Stimulated activated CD4-positive, alpha-beta T cell treated with anti-CD3 and anti-CD28 coated beads, TNF-alpha, amount 100 ng/mL, for 48 hours (primary cell): ENCODE measurements around the gene ABCG8.

Experiments
- DNase-seq, 3 donors: peaks; one replicate each; pipeline ENCODE4 v3.0.0-alpha.2; 2020; ENCODE audit warnings: low read depth in 3 of 3

Gene ABCG8

DNA sequence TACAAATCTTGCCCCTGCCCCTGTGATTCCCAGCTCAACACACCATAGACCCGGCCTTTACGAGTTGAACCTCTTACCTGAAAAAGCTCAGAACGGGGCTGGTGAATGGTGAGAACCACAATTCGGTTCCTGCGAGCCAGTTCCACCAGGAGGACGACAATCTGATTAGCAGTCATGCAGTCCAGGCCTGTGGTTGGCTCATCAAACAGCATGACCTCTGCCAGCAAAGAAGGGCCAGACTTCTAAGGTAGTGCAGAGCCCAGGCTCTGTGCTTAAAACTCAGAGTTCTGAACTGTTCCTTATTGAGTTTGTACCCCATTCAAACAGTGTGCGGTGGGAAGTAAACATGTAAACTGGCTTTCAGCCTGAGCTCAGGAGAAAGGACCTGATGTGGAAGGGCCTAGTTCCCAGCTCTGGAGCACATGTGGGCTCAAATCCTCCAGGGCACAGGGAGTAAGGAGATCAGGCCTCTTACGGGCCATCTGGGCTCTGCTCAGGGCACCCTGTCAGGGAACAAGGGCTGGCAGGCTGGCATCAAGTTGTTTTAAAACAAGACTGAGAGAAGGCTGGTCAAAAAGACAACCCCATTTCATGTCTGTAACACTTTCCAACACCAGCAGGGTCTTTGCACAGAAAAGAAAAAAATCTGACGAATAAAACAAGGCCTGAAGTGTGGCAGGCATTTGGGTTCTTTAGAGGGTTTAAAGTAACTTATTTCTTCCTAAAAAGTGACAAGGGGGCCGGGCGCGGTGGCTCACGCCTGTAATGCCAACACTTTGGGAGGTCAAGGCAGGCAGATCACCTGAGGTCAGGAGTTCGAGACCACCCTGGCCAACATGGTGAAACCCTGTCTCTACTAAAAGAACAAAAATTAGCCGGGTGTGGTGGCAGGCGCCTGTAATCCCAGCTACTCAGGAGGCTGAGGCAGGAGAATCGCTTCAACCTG lies 12.2 kb upstream of the ABCG8 start:
- no peak for DNase-seq

GRCh38 chr2:43831543-43832294 lies 7.1 kb upstream of the ABCG8 start:
- no peak for DNase-seq

DNA sequence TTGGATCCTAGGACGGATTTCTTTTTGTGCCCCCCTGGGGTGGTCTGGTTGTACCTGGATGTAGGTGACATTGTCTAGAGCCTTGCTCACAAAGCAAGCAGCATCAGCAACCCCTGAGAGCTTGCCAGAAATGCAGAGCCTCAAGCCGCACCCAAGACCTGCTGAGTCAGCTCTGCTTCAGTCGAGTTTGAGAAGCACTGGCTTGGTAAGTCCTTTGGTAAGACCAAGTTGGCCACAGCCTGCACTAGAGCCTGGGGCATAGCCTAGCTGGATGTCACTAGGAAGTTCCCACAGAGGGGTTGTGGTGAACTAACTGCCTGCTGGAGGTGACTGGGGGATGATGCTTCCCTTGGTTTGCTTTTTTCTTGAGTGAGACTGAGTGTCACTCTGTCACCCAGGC lies 6.3 kb upstream of the ABCG8 start:
- no peak for DNase-seq

DNA sequence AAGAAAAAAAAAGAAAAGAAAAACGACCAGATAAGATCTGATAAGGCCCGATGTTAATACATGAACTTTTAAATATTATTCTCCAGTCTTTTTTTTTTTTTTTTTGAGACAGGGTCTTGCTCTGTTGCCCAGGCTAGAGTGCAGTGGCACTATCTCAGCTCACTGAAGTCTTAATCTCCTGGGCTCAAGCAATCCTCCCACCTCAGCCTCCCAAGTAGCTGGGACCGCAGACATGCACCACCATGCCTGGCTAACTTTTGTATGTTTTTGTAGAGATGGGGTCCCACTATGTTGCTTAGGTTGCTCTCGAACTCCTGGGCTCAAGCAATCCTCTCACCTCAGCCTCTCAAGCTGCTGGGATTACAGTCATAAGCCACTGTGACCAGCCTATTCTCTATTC lies 1.7 kb upstream of the ABCG8 start:
- DNase-seq = no peak

GRCh38 chr2:43837831-43838559 lies 776 bp upstream of the ABCG8 start:
- DNase-seq = no peak

DNA sequence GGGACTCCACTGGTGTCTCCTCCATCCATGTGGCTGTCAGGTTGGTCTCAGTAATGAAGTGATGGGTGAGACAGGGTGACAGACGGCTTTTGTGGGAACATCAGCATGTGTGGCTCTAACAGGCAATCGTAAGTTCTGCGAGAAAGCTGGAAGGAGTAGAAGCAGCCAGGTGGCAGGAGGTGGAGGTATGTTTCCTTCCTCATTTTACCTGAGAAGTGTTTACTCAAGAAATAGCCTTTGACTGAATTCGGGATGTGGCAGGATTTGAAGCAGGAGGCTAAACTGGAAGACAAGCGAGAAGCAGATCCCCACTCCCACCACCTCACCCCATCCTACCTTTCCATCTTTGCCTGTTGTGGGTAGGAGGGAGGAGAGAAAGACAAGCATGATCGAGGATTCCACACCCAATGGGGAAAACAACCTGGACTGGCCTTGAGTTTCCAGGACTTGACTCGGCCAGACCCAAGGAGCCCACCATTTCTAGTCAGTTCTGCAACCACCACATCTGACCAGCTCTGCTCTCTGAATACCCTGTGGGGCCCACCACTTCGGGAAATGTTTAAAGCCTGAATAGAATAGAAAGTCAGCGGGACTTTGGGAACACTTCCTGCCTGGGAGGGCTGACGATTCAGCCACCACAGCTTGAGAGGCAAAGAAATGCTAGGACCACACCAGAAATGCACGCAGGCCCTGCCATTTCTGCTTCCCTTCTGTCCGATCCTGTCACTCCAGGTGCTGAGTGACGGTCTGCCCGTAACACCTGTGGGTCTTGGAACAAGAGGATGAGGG lies 1.2 kb downstream of the ABCG8 start:
- no peak for DNase-seq

- no peak for DNase-seq
Measured at GRCh38 chr2:43840965-43841364, 2.2 kb downstream of the ABCG8 start.

- DNase-seq = no peak
Measured at GRCh38 chr2:43841949-43842865, 3.4 kb downstream of the ABCG8 start.

DNA sequence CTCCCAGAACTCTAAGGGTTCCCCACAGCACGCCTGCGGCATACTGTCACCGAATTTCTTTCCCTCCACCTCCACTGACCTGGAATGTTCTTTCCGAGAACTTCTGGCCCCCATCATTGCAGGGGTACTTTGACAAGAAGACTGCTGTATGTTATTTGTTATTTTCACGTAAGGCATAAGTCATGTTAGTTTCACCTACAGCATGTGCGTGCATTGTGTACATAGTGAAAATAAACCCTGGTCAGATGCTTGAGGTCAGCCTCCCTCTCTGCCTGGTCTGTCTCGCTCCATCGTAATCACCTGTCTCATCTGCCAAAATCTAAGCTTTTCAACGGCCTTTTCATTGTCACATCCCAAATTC lies 4.1 kb downstream of the ABCG8 start:
- no peak for DNase-seq

DNA sequence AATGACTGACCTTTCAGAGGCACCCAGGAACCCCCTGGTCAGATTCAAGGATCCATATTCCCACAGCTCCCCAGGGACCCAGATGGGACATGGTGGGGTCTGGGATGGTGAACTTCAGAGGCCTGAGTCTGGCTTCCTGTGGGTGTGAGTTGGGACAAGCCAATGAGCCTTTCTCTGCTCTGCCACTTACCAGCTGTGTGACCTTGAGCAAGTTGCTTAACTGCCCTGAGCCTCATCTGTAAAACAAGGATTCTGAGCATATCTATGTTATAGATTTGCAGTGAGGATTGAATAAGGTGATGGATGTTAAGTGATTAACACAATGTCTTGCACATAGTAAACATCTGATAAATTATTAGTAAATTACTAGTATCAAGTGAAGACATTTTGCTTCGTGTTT lies 6.4 kb downstream of the ABCG8 start:
- no peak for DNase-seq

DNA sequence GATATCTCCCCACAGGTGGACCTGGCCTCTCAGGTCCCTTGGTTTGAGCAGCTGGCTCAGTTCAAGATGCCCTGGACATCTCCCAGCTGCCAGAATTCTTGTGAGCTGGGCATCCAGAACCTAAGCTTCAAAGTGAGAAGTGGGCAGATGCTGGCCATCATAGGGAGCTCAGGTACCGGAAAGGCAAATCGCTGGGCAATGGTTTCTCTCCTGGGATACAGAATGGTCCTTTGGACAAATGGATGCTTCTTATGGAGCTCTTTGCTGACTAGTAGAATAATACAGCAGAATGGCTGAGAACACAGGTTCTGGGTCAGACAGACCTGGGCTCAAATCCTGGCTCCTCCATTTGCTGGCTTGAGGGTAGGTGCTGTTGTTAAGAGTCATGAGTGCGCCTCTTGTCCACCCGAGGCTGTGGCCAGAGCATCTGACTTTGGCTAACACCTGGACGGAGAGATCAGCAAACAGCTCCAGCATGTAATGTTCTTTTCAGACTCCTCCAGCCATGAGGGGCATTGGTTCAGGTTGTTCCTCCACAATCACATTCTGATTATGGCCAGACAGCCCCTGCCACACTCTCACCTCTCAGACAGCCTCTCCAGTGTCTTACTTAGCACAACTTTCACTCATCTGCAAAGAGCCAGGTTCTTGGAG lies 7.5 kb downstream of the ABCG8 start:
- DNase-seq = no peak

DNA sequence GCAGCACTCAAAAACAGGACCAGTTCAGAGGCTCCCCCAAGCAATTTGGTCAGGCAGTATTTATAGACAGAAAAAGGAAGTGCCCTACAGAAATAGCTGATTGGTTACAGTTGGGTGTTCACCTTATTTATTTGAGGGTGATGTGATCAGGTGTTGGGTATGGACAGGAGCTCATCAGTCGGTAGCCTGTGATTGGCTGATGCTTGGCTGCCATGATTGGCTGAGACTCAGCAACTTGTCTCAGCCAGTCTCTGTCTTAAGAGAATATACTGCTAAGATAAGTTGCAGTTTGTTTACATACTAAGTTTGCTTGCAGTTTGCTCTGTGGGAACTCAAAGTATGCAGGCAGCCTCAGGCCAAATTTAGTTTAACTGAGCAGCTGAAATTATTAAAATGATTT lies 9.4 kb downstream of the ABCG8 start:
- DNase-seq = no peak

DNA sequence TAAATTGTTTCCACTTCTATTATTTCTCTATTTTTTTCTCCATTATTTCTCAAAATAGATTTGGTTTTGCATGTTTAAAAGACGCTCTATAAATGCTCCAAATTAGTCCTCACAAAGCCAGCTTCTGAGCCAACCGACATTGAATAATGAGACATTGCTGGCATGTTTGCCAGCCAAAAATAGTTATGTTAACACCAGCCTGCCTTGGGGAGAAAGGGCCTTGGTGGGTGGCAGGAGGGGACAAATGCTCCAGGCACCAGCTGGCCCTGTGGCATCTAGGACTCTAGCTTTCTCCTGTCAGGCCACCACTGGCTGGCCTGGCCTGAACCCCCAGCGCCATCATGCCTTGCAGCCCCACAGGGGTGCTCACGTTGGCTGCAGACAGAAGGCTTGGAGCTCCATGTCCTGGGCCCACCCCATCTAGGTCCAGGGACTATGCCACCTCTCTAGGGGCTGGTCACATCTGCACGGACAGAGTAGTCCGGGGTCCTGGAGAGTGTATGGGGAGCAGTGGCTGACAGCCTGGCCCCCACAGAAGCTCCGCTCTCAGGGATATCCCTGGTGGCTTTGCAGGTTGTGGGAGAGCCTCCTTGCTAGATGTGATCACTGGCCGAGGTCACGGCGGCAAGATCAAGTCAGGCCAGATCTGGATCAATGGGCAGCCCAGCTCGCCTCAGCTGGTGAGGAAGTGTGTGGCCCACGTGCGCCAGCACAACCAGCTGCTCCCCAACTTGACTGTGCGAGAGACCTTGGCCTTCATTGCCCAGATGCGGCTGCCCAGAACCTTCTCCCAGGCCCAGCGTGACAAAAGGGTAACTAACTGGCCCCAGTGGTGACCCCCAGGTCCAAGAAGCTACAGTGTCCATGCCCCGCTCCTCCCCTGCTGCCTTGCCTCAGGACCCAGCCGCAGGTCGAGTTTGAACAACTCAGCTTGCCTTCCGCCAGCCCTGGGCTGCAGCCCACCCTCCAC lies 12.5 kb downstream of the ABCG8 start:
- DNase-seq = no peak

- no peak for DNase-seq
Measured at GRCh38 chr2:43852196-43852730, 13.5 kb downstream of the ABCG8 start.

DNA sequence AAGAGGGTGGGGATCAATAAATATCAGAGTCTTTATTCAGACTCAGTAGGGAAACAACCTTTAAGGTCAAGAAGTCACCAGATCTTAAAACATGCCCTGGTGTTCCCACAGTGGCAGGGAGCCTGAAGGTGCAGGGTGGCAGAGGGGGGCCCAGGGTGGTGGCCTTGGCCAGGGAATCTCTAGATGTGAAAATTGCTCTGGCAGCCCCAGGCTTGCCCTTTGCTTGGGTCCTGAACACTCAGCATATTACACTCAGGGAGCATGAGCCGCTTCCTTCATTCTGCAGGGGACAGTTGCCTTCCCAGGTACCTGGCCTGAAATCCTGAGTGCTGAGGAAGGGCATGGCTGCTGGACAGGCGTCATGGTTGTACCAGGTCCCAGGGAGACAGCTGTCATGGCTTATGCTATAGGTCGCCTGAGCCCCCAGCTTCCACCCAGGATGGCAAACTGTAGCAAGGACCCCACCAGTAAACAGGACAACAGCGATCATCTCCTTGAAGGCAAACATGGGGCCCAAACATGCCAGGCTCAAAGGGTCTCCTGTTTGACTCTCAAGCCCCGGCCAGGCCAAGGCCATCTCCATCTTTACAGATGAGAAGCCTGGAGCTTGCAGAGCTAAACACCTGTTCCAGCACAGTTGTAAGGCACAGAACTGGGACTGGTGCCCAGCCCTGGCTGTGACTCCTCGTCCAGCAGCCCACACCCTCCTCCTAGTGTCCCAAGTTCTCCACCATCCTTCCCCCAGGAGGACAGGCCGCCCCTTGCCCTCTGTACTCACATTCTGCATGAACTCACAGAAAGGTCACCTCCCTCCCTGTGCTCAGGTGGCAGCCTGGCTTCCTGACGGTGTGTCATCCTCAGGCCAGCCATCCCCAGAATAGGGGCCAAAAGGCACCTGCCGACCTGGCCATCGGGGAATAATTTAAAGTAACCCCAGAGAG lies 14.6 kb downstream of the ABCG8 start:
- DNase-seq = no peak

- DNase-seq = no peak
Measured at GRCh38 chr2:43854671-43855070, 15.9 kb downstream of the ABCG8 start.

GRCh38 chr2:43855292-43855691 lies 16.5 kb downstream of the ABCG8 start:
- DNase-seq = no peak
